GM06990 (cell line): ENCODE measurements around the gene LOXHD1.

Experiments used
- DNase-seq: peaks from one replicate; pipeline ENCODE4 v3.0.0-alpha.2; 2011; ENCODE audit not compliant: insufficient read length; ENCODE audit errors: extremely low read depth
- H3K27me3 ChIP-seq: replicated peaks from 2 replicates; pipeline ENCODE4 v1.6.0; 2011; ENCODE audit warnings: low read length; ENCODE audit not compliant: control insufficient read depth, insufficient read depth
- H3K36me3 ChIP-seq: 2 replicates; pipeline ENCODE4 v1.5.1; 2011; ENCODE audit warnings: low read length; ENCODE audit not compliant: control insufficient read depth, insufficient read depth
- H3K4me3 ChIP-seq: replicated peaks from 2 replicates; pipeline ENCODE4 v1.5.1; 2011; ENCODE audit warnings: low read depth, mild to moderate bottlenecking, control low read depth, low read length
- TF ChIP-seq, protein P1 (sequence below): IDR thresholded peaks from 2 replicates; pipeline ENCODE4 v1.5.1; 2011; ENCODE audit warnings: low read length, control low read depth, mild to moderate bottlenecking, inconsistent platforms; ENCODE audit not compliant: insufficient read depth, poor library complexity, severe bottlenecking

LOXHD1 gene

GRCh38 chr18:46428368-46428767 is 228.7 kb downstream of the LOXHD1 start:
- no peaks in the 10 kb centered on the region; the same call in 1 of the 2 replicates for H3K27me3 ChIP-seq
- TF ChIP-seq, protein P1, sequence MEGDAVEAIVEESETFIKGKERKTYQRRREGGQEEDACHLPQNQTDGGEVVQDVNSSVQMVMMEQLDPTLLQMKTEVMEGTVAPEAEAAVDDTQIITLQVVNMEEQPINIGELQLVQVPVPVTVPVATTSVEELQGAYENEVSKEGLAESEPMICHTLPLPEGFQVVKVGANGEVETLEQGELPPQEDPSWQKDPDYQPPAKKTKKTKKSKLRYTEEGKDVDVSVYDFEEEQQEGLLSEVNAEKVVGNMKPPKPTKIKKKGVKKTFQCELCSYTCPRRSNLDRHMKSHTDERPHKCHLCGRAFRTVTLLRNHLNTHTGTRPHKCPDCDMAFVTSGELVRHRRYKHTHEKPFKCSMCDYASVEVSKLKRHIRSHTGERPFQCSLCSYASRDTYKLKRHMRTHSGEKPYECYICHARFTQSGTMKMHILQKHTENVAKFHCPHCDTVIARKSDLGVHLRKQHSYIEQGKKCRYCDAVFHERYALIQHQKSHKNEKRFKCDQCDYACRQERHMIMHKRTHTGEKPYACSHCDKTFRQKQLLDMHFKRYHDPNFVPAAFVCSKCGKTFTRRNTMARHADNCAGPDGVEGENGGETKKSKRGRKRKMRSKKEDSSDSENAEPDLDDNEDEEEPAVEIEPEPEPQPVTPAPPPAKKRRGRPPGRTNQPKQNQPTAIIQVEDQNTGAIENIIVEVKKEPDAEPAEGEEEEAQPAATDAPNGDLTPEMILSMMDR, result no peak
- no peaks in the 10 kb centered on the region for H3K36me3 ChIP-seq
- H3K4me3 ChIP-seq, result no peak overlapping the region
- DNase-seq, result no peak

GRCh38 chr18:46427216-46427995 is 229.6 kb downstream of the LOXHD1 start:
- DNase-seq, result no peak

More at GRCh38 chr18:46427216-46427995, 229.6 kb downstream of the LOXHD1 start:
- TF ChIP-seq, protein P1, result no peak
- H3K4me3 ChIP-seq, result no peak overlapping the region
- no peaks in the 10 kb centered on the region for H3K36me3 ChIP-seq
- no peaks in the 10 kb centered on the region; the same call in 1 of the 2 replicates for H3K27me3 ChIP-seq
